Gastrocnemius medialis (tissue), 4 donors: Measurements from ENCODE around the gene ZNF350. TPM values are rescaled to one million over a fixed set of nuclear protein-coding genes. Genes with fewer than 3 reads are reported as not detected.
"Not testable (repeated sequence)": the region's sequence is repeated elsewhere in the genome, so short reads cannot be mapped to it uniquely, and the experiment has no call there.

Source experiments
- ATAC-seq, 2 donors: fragments of 150-250 bp; one replicate each; pipeline ENCODE4 v1.9.1; 2016
- DNase-seq, 2 donors: peaks; one replicate each; pipeline ENCODE4 v3.0.0-alpha.2; 2019
- H3K27ac ChIP-seq, 4 donors: fragments of 200-600 bp; sonication (generic); 1 replicate in 1 of 4; 2 replicates in 3 of 4; pipeline ENCODE4 v1.5.1; 2016 to 2018; ENCODE audit warnings: mild to moderate bottlenecking in 2 of 4, moderate library complexity in 1 of 4
- H3K27me3 ChIP-seq, 3 donors: fragments of 200-600 bp; sonication (generic) in 2 of 3; 1 replicate in 1 of 3; 2 replicates in 2 of 3; pipeline versions ENCODE4 v1.5.1 to v1.6.0; 2016 to 2019; ENCODE audit warnings: mild to moderate bottlenecking in 1 of 3, moderate library complexity in 1 of 3
- H3K36me3 ChIP-seq, 2 donors: fragments of 200-600 bp; sonication (generic) in 1 of 2; one replicate each; pipeline ENCODE4 v1.5.1; 2017 to 2018
- H3K4me1 ChIP-seq, 2 donors: fragments of 200-600 bp; sonication (generic) in 1 of 2; one replicate each; pipeline ENCODE4 v1.5.1; 2016 to 2017; ENCODE audit warnings: mild to moderate bottlenecking in 2 of 2
- H3K4me3 ChIP-seq, 4 donors: fragments of 200-600 bp; sonication (generic) in 3 of 4; 1 replicate in 1 of 4; 2 replicates in 3 of 4; pipeline ENCODE4 v1.5.1; 2016 to 2019; ENCODE audit warnings: mild to moderate bottlenecking in 2 of 4
- H3K9me3 ChIP-seq, 3 donors: fragments of 200-600 bp; sonication (generic) in 2 of 3; 1 replicate in 1 of 3; 2 replicates in 2 of 3; pipeline ENCODE4 v1.5.1; 2016 to 2019
- CTCF ChIP-seq, 5 experiments: fragments of 450-650 bp in 3 of 5; fragments of 200-600 bp in 2 of 5; sonication (generic) in 2 of 5; IDR thresholded peaks in 4 of 5; conservative IDR thresholded peaks in 1 of 5; 1 replicate in 4 of 5; 2 replicates in 1 of 5; pipeline ENCODE4 v1.5.1; 2016 to 2019; ENCODE audit warnings: antibody characterized with exemption in 5 of 5, mild to moderate bottlenecking in 3 of 5, moderate library complexity in 3 of 5
- POLR2A ChIP-seq, 2 donors: fragments of 450-650 bp; IDR thresholded peaks; one replicate each; pipeline ENCODE4 v1.6.1; 2017; ENCODE audit warnings: antibody characterized with exemption in 2 of 2, mild to moderate bottlenecking in 2 of 2, moderate library complexity in 2 of 2
- in situ Hi-C, 4 donors: fragments of 200-750 bp; cut with MboI; loops; one replicate each; pipeline versions ENCODE4 v1.15.0 to v1.8.0; 2017; ENCODE audit warnings: low sequenced_read_pairs in 4 of 4
- intact Hi-C: fragments of 100-400 bp; cut with DNase I; formaldehyde crosslinking; loops from one replicate; pipeline ENCODE4 v1.15.1; 2023; ENCODE audit warnings: low total_unique reads
- total RNA-seq, 4 donors: library from RNA; depleted of rRNA; stranded (reverse); fragments of >200 nt; gene quantifications; one replicate each; pipeline versions ENCODE4 v1.1.0 to v1.2.3, GENCODE V29; 2016

Gene ZNF350
- total RNA-seq, 4 donors from 2014 or later: 1.7 to 6.0 (median 5.0) TPM

GRCh38 chr19:51971624-51972023 is 15.0 kb downstream of the ZNF350 start:
- TF ChIP-seq POLR2A (IDR thresholded peaks at IDR 0.05) (no peak), CTCF (IDR thresholded peaks at IDR 0.05 in 4 of 5, conservative IDR thresholded peaks at IDR 0.05 in 1 of 5) (no peak)
- peaks cover 35 to 81% (median 36%) of the 10 kb centered on the region in 3 donors for H3K9me3 ChIP-seq
- peaks cover 47 to 98% of the 10 kb centered on the region in 2 donors for H3K36me3 ChIP-seq
- no peak overlapping the region for H3K27ac ChIP-seq
- intact Hi-C loops: no loop called here
- ATAC-seq (no peak), DNase-seq (no peak)
- no peaks in the 10 kb centered on the region for H3K27me3 ChIP-seq
- H3K4me3 ChIP-seq: peak overlapping the region in 1 of 4 donors; percentile 32
- no peaks in the 10 kb centered on the region for H3K4me1 ChIP-seq
- in situ Hi-C loops: no loop called here

GRCh38 chr19:51970718-51971117 is 15.9 kb downstream of the ZNF350 start:
- peaks cover 40 to 89% (median 40%) of the 10 kb centered on the region in 3 donors for H3K9me3 ChIP-seq
- TF ChIP-seq POLR2A (IDR thresholded peaks at IDR 0.05) (no peak), CTCF (IDR thresholded peaks at IDR 0.05 in 4 of 5, conservative IDR thresholded peaks at IDR 0.05 in 1 of 5) (no peak)
- intact Hi-C loops: no loop called here
- peak overlapping the region in 1 of 4 donors; percentile 32 for H3K4me3 ChIP-seq
- H3K27ac ChIP-seq: no peak overlapping the region
- DNase-seq (no peak), ATAC-seq (no peak)
- peaks cover 56 to 100% of the 10 kb centered on the region in 2 donors for H3K36me3 ChIP-seq
- in situ Hi-C loops: no loop called here
- no peaks in the 10 kb centered on the region for H3K4me1 ChIP-seq
- H3K27me3 ChIP-seq: no peaks in the 10 kb centered on the region

GRCh38 chr19:51965583-51965982 is 21.1 kb downstream of the ZNF350 start:
- peaks cover 10 to 81% (median 16%) of the 10 kb centered on the region in 3 donors for H3K9me3 ChIP-seq
- ATAC-seq (no peak), DNase-seq (no peak)
- no peaks in the 10 kb centered on the region for H3K4me1 ChIP-seq
- intact Hi-C loops: no loop called here
- peaks cover 46 to 83% of the 10 kb centered on the region in 2 donors for H3K36me3 ChIP-seq
- TF ChIP-seq POLR2A (IDR thresholded peaks at IDR 0.05): no peak
- no peak for TF ChIP-seq CTCF (IDR thresholded peaks at IDR 0.05 in 4 of 5, conservative IDR thresholded peaks at IDR 0.05 in 1 of 5)
- peak overlapping the region in 1 of 4 donors; percentile 15 for H3K4me3 ChIP-seq
- in situ Hi-C loops: no loop called here
- H3K27me3 ChIP-seq: no peaks in the 10 kb centered on the region
- no peak overlapping the region for H3K27ac ChIP-seq

- H3K4me3 ChIP-seq, H3K27ac ChIP-seq, DNase-seq, intact Hi-C loops, ATAC-seq, in situ Hi-C loops, H3K27me3 ChIP-seq, H3K4me1 ChIP-seq: not testable (repeated sequence)
- Histone ChIP-seq H3K9me3 (peaks cover 0 to 36% (median 5%) of the 10 kb centered on the region in 3 donors), H3K36me3 (peaks cover 15 to 40% of the 10 kb centered on the region in 2 donors)
Observed at GRCh38 chr19:51960621-51961233, 25.9 kb downstream of the ZNF350 start.

GRCh38 chr19:51959791-51960190 is 26.8 kb downstream of the ZNF350 start:
- peaks cover 0 to 27% (median 5%) of the 10 kb centered on the region in 3 donors for H3K9me3 ChIP-seq

GRCh38 chr19:51957846-51958245 is 28.8 kb downstream of the ZNF350 start:
- H3K9me3 ChIP-seq: peaks cover 0 to 12% (median 3%) of the 10 kb centered on the region in 3 donors
- ATAC-seq, in situ Hi-C loops, H3K4me3 ChIP-seq, H3K4me1 ChIP-seq, H3K27ac ChIP-seq, H3K27me3 ChIP-seq, intact Hi-C loops, DNase-seq: not testable (repeated sequence)
- H3K36me3 ChIP-seq: peaks cover 0 to 12% of the 10 kb centered on the region in 2 donors

More at GRCh38 chr19:51959791-51960190, 26.8 kb downstream of the ZNF350 start:
- Histone ChIP-seq H3K36me3 (peaks cover 6 to 31% of the 10 kb centered on the region in 2 donors), H3K27ac (no peak overlapping the region), H3K4me3 (no peak overlapping the region), H3K27me3 (no peaks in the 10 kb centered on the region), H3K4me1 (no peaks in the 10 kb centered on the region)
- intact Hi-C loops (no loop called here), in situ Hi-C loops (no loop called here)
- TF ChIP-seq POLR2A (IDR thresholded peaks at IDR 0.05) (no peak), CTCF (IDR thresholded peaks at IDR 0.05 in 4 of 5, conservative IDR thresholded peaks at IDR 0.05 in 1 of 5) (no peak)
- ATAC-seq (no peak), DNase-seq (no peak)
